Activated naive CD4-positive, alpha-beta T cell treated with anti-CD3 and anti-CD28 coated beads, Interleukin-2, amount 50 U/mL, for 24 hours (primary cell): ENCODE measurements around the gene TFPI.
A peak's percentile ranks its signal among the peaks of the same experiment; 100 is the strongest.
"Not testable (repeated sequence)": the region's sequence is repeated elsewhere in the genome, so short reads cannot be mapped to it uniquely, and the experiment has no call there.

Experiments used
- H3K27ac Mint-ChIP-seq: one replicate; pipeline ENCODE4 v1.8.0; 2021; ENCODE audit warnings: mild to moderate bottlenecking, mixed read lengths
- H3K27me3 Mint-ChIP-seq: one replicate; pipeline ENCODE4 v1.8.0; 2021; ENCODE audit warnings: mixed read lengths
- H3K36me3 Mint-ChIP-seq: one replicate; pipeline ENCODE4 v1.8.0; 2021; ENCODE audit warnings: mixed read lengths
- H3K4me1 Mint-ChIP-seq: one replicate; pipeline ENCODE4 v1.8.0; 2021; ENCODE audit warnings: mixed read lengths
- H3K4me3 Mint-ChIP-seq: one replicate; pipeline ENCODE4 v1.8.0; 2021; ENCODE audit warnings: mild to moderate bottlenecking, mixed read lengths
- H3K9me3 Mint-ChIP-seq: one replicate; pipeline ENCODE4 v1.8.0; 2021; ENCODE audit warnings: mixed read lengths

Gene TFPI

DNA sequence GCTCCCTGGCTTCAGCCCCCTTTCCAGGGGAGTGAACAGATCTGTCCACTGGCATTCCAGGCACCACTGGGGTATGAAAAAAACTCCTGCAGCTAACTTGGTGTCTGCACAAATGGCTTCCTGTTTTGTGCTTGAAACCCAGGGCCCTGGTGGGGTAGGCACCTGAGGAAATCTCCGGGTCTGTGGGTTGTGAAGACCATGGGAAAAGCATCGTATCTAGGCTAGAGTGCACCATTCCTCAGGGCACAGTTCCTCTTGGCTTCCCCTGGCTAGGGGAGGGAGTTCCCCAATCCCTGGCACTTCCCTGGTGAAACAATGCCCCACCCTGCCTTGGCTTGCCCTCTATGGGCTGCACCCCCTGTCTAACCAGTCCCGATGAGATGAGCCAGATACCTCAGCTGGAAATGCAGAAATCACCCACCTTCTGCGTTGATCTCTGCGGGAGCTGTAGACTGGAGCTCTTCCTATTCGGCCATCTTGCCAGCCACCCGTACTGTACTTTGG, 34.1 kb downstream of the TFPI start:
- H3K27ac Mint-ChIP-seq, result no peak overlapping the region

DNA sequence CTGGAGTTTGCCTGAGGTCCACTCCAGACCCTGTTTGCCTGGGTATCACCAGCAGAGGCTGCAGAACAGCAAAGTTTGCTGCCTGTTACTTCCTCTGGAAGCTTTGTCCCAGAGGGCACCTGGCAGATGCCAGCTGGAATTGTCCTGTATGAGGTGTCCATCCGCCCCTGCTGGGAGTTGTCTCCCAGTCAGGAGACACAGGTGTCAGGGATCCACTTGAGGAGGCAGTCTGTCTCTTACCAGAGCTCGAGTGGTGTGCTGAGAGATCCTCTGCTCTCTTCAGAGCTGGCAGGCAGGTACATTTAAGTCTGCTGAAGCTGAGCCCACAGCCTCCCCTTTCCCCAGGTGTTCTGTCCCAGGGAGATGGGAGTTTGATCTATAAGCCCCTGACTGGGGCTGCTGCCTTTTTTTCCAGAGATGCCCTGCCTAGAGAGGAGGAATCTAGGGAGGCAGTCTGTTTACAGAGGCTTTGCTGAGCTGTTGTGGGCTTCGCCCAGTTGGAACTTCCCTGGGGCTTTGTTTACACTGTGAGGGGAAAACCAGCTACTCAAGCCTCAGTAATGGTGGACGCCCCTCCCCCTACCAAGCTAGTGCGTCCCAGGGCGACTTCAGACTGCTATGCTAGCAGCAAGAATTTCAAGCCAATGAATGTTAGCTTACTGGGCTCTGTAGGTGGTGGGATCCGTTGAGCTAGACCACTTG, 34.7 kb downstream of the TFPI start:
- Mint-ChIP-seq H3K9me3 (no peaks in the 10 kb centered on the region), H3K27me3 (peaks cover 2% of the 10 kb centered on the region), H3K4me1 (no peaks in the 10 kb centered on the region), H3K36me3 (no peaks in the 10 kb centered on the region), H3K4me3 (no peak overlapping the region), H3K27ac (no peak overlapping the region)

More for the DNA sequence above, 34.1 kb downstream of the TFPI start:
- no peaks in the 10 kb centered on the region for H3K9me3 Mint-ChIP-seq
- peaks cover 2% of the 10 kb centered on the region for H3K27me3 Mint-ChIP-seq
- no peaks in the 10 kb centered on the region for H3K4me1 Mint-ChIP-seq
- H3K36me3 Mint-ChIP-seq, result no peaks in the 10 kb centered on the region
- H3K4me3 Mint-ChIP-seq, result no peak overlapping the region

DNA sequence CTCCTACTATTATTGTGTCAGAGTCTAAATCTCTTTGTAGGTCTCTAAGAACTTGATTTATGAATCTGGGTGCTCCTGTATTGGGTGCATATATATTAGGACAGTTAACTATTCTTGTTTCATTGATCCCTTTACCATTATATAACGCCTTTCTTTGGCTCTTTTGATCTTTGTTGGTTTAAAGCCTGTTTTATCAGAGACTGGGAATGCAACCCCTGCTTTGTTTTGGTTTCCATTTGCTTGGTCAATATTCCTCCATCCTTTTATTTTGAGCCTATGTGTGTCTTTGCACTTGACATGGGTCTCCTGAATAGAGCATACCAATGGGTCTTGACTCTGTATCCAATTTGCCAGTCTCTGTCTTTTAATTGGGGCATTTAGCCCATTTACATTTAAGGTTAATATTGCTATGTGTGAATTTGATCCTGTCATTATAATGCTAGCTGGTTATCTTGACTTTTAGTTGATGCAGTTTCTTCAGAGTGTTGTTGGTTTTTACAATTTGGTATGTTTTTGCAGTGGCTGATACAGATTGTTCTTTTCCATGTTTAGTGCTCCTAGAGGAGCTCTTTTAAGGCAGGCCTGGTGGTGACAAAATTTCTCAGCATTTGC, 36.4 kb downstream of the TFPI start:
- H3K4me3 Mint-ChIP-seq, H3K9me3 Mint-ChIP-seq, H3K27me3 Mint-ChIP-seq, H3K4me1 Mint-ChIP-seq, H3K36me3 Mint-ChIP-seq, H3K27ac Mint-ChIP-seq: not testable (repeated sequence)

DNA sequence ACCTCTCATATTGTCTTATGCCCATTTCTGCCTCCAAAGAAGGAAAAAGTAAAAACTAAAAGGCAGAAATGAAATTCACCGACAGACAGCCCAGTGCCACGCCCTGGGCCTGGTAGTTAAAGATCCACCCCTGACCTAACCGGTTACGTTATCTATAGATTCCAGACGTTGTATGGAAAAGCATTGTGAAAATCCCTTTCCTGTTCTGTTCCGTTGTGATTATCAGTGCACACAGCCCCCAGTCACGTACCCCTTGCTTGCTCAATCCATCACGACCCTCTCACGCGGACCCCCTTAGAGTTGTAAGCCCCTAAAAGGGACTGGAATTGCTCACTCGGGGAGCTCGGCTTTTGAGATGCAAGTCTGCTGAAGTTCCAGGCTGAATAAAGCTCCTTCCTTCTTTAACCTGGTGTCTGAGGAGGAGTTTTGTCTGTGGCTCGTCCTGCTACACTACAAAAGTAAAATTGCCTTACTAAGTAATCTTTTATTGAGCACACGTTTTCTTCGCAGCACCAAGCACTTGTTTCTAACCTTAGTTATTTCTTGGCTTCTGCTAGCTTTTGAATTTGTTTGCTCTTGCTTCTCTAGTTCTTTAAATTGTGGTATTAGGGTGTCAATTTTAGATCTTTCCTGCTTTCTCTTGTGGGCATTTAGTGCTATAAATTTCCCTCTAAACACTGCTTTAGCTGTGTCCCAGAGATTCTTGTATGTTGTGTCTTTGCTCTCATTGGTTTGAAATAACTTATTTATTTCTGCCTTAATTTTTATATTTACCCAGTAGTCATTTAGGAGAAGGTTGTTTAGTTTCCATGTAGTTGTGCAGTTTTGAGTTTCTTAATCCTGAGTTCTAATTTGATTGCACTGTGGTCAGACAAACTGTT, 37.4 kb downstream of the TFPI start:
- not testable (repeated sequence) for H3K9me3 Mint-ChIP-seq, H3K27ac Mint-ChIP-seq, H3K4me3 Mint-ChIP-seq, H3K4me1 Mint-ChIP-seq, H3K27me3 Mint-ChIP-seq, H3K36me3 Mint-ChIP-seq

DNA sequence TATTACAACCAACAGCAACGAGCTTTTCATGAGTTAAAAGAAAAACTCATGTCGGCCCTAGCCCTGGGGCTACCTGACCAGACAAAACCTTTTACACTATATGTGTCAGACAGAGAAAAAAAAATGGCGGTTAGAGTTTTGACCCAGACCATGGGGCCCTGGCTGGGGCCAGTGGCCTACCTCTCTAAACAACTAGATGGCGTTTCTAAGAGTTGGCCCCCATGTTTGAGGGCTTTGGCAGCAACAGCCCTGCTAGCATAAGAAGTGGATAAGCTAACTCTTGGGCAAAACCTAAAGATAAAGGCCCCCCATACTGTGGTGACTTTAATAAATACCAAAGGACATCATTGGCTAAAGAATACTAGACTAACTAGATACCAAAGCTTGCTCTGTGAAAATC, 39.3 kb downstream of the TFPI start:
- Mint-ChIP-seq H3K27ac (no peak overlapping the region), H3K27me3 (no peaks in the 10 kb centered on the region), H3K4me3 (no peak overlapping the region), H3K9me3 (no peaks in the 10 kb centered on the region), H3K4me1 (no peaks in the 10 kb centered on the region), H3K36me3 (no peaks in the 10 kb centered on the region)

DNA sequence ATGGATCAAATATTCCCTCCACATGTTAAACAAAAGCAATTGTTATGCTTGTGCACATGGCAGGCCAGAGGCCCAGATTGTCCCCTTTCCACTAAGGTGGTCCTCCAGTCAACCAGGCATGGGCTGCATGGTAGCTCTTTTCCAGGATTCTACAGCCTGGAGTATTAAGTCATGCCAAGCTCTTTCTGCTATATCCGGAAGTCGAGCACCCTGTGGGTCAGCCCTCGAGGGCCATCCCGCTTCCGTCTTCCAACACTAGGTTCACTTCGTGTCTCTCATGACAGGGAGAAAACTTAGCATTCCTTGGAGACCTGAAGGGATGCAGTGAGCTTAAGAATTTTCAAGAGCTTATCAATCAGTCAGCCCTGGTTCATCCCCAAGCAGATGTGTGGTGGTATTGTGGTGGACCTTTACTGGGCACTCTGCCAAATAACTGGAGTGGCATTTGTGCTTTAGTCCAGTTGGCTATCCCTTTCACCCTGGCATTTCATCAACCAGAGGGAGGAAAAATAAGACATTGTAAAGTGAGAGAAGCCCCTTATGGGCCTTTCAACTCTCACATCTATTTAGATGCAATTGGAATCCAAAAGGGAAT, 39.9 kb downstream of the TFPI start:
- not testable (repeated sequence) for H3K4me3 Mint-ChIP-seq, H3K27ac Mint-ChIP-seq, H3K9me3 Mint-ChIP-seq, H3K36me3 Mint-ChIP-seq, H3K27me3 Mint-ChIP-seq, H3K4me1 Mint-ChIP-seq

DNA sequence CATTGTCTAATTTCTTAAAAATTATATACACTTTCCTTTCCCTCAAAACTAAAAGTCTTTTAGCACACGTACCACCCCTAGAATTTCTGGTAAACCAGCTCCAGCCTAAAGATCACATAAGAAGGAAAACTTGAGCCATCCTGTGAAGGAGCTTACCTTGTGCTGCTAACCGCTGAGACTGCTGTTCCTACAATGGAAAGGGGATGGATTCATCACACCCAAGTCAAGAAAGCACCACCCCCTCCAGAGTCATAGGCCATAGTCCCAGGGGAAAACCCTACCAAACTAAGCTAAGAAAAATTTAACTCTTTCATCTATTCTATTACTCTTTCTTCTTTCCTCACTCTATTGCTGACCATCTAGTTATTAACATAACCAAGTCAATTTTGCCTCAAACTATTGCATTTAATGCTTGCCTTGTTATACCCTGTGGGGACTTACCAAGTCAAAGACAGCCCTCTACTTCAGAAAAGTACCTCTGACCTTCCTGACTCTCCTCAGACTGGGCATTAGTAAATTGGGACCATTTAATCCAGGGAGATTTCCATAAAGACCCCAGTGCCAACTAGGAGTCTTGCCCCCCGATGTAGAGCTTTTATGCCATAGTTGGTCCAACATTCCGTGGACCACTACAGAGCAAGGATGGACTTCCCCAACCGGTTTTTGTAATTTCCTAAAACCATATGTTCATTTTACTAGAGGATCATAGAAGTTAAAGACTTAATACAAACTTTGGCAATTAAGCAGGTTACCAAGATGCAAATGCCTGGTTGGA, 40.6 kb downstream of the TFPI start:
- not testable (repeated sequence) for H3K27ac Mint-ChIP-seq, H3K9me3 Mint-ChIP-seq, H3K4me3 Mint-ChIP-seq, H3K4me1 Mint-ChIP-seq, H3K27me3 Mint-ChIP-seq, H3K36me3 Mint-ChIP-seq

DNA sequence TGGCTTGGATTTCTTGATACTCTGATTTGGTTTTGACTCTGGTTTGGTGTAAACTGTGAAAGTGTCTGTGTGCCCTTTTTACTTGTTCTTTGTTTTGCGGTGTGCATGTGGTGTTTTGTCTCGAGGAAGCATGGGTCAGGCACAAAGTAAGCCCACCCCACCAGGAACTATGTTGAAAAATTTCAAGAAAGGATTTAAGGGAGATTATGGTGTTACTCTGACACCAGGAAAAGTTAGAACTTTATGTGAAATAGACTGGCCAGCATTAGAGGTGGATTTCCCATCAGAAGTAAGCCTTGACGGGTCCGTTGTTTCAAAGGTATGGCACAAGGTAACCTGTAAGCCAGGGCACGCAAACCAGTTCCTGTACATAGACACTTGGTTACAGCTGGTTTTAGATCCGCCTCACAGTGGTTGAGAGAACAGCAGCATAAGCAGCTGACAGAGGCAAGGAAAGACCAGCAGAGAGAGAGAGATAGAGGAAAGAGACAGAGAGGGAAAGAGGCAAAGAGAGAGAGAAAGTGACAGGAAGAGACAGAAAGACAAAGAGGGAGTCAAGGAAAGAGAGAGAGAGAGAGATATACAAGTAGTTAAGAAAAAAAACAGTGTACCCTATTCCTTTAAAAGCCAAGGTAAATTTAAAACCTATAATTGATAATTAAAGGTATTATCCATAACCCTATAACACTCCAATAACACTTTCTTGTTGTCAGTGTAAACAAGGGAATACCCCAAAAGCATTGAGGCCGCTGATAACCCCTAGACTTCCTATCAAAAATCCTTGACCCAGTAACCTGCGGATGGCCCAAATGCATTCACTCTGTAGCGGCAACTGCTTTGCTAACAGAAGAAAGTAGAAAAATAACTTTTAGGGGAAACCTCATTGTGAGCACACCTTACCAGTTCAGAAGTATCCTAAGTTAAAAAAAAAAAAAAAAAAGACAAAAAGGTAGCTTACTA, 42.6 kb downstream of the TFPI start:
- Mint-ChIP-seq H3K36me3 (no peaks in the 10 kb centered on the region), H3K27ac (no peak overlapping the region), H3K4me1 (no peaks in the 10 kb centered on the region), H3K9me3 (no peaks in the 10 kb centered on the region), H3K27me3 (peaks cover 2% of the 10 kb centered on the region), H3K4me3 (no peak overlapping the region)

DNA sequence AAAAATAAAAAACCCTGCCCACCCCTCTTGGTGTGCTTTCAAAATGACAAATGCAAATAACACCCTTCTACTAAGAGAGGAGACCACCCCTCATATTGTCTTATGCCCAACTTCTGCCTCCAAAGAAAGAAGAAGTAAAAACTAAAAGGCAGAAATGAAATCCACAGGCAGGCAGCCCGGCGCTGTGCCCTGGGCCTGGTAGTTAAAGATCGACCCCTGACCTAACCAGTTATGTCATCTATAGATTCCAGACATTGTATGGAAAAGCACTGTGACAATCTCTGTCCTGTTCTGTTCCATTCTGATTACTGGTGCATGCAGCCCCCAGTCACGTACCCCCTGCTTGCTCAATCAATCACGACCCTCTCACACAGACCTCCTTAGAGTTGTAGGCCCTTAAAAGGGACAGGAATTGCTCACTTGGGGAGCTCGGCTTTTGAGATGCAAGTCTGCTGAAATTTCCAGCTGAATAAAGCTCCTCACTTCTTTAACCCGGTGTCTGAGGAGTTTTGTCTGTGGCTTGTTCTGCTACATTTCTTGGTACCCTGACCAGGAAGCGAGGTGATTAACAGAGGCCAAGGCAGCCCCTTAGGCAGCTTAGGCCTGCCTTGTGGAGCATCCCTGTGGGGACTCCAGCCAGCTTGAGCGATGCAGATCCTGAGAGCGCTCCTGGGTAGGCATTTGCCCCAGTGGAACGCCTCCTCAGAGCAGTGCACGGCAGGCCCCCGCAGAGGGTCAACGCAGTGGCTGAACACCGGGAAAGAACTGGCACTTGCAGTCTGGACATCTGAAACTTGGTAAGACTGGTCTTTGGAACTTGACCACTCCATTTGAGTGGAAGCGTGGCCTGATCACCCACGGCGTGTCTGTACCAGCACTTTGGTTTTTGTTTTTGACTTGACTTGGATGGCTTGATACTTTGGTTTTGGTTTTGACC, 43.5 kb downstream of the TFPI start:
- H3K4me3 Mint-ChIP-seq, H3K4me1 Mint-ChIP-seq, H3K27me3 Mint-ChIP-seq, H3K9me3 Mint-ChIP-seq, H3K36me3 Mint-ChIP-seq, H3K27ac Mint-ChIP-seq: not testable (repeated sequence)

DNA sequence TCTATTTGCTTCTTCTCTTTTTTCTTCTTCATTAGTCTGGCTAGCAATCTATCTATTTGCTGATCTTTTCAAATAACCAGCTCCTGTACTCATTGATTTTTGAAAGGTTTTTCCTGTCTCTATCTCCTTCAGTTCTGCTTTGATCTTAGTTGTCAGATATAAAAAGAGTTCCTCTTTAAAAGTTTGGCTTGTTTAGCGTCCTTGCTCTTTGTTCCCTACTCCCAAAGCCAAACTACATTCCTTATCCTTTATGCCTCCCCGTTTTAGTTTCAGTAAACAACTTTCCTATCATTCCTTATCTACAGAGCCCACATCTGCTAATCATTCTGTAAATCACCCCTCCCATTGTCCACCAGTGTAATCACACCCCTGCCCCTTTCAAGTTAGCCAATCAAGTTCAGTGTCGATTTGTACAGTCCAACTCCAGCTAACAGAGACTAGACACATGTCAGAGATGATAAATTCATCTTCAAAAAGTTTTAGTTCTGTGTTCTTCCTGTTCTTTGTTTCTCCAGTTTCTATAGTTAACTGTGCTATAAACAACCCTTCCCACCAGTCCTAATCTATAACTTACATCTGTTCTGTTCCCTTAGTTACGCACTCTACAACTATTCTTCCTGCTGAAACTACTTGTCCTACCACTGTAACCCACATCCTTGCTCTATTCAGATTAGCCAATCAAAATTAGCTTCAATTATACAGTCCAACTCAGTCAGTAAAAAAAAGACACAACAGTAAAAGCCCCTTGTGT, 44.4 kb downstream of the TFPI start:
- peak overlapping the region; percentile 5 for H3K27ac Mint-ChIP-seq
- H3K9me3 Mint-ChIP-seq, result no peaks in the 10 kb centered on the region

DNA sequence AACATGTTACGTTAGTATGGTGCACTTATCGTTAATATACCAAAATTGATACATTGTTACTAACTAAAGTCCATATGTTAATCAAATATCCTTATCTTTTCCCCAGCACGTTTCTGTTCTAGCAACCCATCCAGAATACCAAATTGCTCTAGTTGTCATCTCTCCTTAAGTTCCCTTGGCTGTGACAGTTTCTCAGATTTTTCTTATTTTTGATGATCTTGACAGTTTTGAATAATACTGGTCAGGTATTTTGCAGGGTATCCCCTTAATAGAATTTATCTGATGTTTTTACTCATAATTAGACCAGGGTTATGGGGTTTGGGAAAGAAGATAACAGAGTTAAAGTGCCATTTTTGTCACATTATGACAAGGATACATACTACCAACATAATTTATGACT, 47.8 kb downstream of the TFPI start:
- Mint-ChIP-seq H3K27me3 (peaks cover 6% of the 10 kb centered on the region), H3K4me3 (no peak overlapping the region), H3K9me3 (no peaks in the 10 kb centered on the region), H3K27ac (no peak overlapping the region), H3K36me3 (no peaks in the 10 kb centered on the region), H3K4me1 (no peaks in the 10 kb centered on the region)

More for the DNA sequence above, 44.4 kb downstream of the TFPI start:
- H3K36me3 Mint-ChIP-seq, result no peaks in the 10 kb centered on the region
- H3K4me3 Mint-ChIP-seq, result no peak overlapping the region
- peaks cover 2% of the 10 kb centered on the region for H3K27me3 Mint-ChIP-seq
- H3K4me1 Mint-ChIP-seq, result no peaks in the 10 kb centered on the region

DNA sequence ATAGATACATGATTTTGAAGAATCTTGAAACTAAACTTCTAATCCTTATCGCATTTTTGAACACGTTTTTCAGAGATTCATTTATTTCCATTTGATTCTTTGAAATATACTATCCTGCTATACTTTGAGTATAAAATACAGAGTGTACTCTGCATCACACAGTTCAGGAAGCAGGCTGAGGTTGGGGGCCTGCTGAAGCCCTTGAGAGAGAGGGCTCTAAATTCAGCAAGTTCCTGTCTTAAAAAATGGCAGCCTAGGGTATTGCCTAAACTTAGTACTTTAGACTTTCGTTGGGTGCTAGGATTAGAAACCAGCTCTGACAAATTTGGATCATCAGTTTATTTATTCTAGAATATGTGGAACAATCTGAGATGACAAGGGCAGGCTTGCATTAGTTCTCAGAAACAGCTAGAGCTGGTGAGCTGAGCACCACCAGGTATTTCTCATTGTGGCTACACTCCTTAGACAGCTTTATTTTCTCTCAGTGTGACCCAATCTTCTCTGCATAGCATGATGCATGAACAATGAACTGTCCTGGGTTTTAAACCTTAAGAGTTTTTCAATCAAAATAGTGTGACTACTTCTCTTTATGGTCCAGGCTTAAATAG, 49.1 kb downstream of the TFPI start:
- no peaks in the 10 kb centered on the region for H3K36me3 Mint-ChIP-seq
- H3K4me1 Mint-ChIP-seq, result no peaks in the 10 kb centered on the region
- no peak overlapping the region for H3K27ac Mint-ChIP-seq
- no peaks in the 10 kb centered on the region for H3K9me3 Mint-ChIP-seq
- peaks cover 6% of the 10 kb centered on the region for H3K27me3 Mint-ChIP-seq
- no peak overlapping the region for H3K4me3 Mint-ChIP-seq
